GM19328 (cell line): ENCODE results near the gene MRPL55.

ENCODE experiments used
- ATAC-seq: cut with Tn5 transposase; IDR thresholded peaks from one replicate; pipeline ENCODE4 v1.9.1; 2021; ENCODE audit warnings: mild to moderate bottlenecking, moderate library complexity; ENCODE audit not compliant: unreplicated experiment

Gene MRPL55

GRCh38 chr1:228102791-228103620 is 6.1 kb downstream of the MRPL55 start, which contains the start of gene C1orf35:
TSS of gene C1orf35 (minus strand) at chr1:228103325. CDS start at chr1:228103227, 98 bp downstream.
- ATAC-seq = peak; percentile 74

GRCh38 chr1:228101994-228102790 is 6.9 kb downstream of the MRPL55 start:
- ATAC-seq = peak; percentile 22

GRCh38 chr1:228101614-228101993 is 7.5 kb downstream of the MRPL55 start:
- no peak for ATAC-seq

GRCh38 chr1:228100822-228101613 is 8.1 kb downstream of the MRPL55 start:
- ATAC-seq = no peak

GRCh38 chr1:228099331-228099732 is 9.8 kb downstream of the MRPL55 start:
- no peak for ATAC-seq

GRCh38 chr1:228098323-228098931 is 10.7 kb downstream of the MRPL55 start:
- no peak for ATAC-seq

GRCh38 chr1:228097333-228098081 is 11.6 kb downstream of the MRPL55 start:
- ATAC-seq = no peak

GRCh38 chr1:228096416-228097332 is 12.4 kb downstream of the MRPL55 start:
- no peak for ATAC-seq

- no peak for ATAC-seq
Observed at GRCh38 chr1:228095938-228096337, 13.2 kb downstream of the MRPL55 start.

- ATAC-seq = no peak
Observed at GRCh38 chr1:228095161-228095560, 13.9 kb downstream of the MRPL55 start.

GRCh38 chr1:228094432-228095016 is 14.6 kb downstream of the MRPL55 start:
- ATAC-seq = no peak

- ATAC-seq = no peak
Observed at GRCh38 chr1:228093050-228093906, 15.8 kb downstream of the MRPL55 start.

- no peak for ATAC-seq
Observed at GRCh38 chr1:228092342-228093049, 16.6 kb downstream of the MRPL55 start.

- ATAC-seq = no peak
Observed at GRCh38 chr1:228091084-228091483, 18.0 kb downstream of the MRPL55 start.

GRCh38 chr1:228090613-228091081 is 18.5 kb downstream of the MRPL55 start:
- no peak for ATAC-seq

- ATAC-seq = no peak
Observed at GRCh38 chr1:228089519-228090380, 19.3 kb downstream of the MRPL55 start.
